IPS-NIHi7 (cell line): ENCODE data around the gene MBP.
A peak's percentile ranks its signal among the peaks of the same experiment; 100 is the strongest.

Experiments
- DNase-seq: peaks from one replicate; pipeline ENCODE4 v3.0.0; 2012; ENCODE audit warnings: mixed read lengths; ENCODE audit errors: extremely low spot score

MBP gene

DNA sequence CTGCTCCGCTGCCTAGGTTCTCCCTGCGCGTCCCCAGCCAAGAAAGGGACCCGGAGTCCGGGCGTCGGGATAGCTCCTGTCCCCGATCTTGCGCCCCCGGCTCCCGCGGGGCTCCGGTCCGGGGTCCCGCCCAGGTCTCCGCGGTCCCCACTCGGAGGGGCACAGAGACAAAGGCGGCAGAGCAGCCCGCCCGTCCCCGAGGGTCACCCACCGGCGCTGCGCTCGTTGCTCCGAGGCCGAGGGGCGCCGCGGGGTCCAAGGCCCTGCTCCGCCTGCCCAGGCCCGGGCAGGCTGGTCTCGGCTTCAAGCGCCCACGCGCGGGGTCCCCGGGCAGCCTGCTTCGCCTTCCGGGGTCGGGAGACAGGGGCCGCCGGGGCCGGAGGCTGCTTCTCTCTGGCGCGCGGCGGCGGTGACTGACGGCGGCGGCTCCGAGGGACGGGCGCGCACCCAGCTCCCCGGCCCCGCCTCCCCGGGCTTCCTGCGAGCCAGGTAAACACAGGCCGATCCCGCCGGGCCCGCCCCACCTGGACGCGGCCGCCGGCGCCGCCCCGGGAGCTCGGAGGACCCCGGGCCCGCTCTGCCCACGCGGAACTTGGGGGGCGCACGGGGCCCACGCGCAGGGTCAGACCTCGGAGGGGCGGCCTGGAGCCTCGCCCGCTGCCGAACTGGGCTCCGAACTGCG, at the start of gene MBP:
MBP (minus strand) TSS at position 415 of the 682 bp plus-strand sequence. CDS start 27,522 bp downstream, outside the sequence.
- DNase-seq: peak; percentile 81

DNA sequence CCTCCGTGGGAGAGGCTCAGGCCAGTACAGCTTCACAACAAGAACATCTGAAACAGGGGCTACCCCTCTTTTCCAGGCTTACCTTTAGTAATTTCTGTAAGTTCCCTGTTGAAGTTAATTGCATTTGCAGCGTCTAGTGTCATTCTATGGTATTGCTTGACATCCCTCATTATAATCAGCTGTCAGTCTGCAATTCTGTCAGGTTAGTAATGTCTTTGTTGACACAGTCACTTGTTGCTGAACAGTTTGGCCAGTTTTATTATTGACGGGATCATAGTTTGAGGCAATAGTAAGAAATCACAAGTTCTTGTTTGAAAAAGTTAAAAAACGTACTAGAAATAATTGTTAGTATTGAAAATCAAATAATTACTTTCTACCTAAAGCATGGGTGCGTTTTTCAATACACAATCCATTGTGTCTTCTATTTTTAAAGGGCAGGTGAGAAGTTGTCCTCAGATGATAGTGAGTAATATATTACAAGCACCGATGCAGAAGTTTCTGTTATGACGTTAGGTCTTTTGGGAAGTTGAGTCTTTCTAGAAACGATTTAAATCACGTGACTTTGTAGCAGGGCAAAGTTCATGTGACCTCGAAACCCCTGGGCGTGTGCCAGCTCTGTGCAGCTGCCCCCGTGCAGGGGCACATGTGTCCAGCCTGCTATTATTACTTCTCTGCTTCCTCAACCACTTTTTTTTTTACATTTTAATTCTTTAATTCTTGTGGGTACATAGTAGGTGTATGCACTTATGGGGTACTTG, 49.5 kb upstream of the MBP start:
- DNase-seq: no peak

DNA sequence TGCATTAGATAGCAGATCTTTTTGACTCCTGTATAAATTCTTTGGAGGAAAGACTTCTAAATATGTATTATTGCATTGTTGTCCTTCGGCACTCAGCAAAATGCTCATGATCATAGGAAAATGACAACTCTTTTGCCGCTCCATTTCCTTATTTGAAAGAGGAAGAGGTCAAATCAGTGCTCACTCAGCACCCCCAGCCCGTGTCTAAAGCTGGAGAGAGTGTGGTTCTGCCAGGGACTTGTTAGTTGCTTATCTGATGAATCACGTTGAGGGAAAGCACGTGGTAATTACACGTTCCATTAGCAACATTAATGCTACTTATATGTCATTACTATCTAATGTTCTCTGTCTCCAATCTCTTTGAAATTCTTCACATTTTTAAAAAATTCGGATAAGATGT, 46.0 kb upstream of the MBP start:
- no peak for DNase-seq

DNA sequence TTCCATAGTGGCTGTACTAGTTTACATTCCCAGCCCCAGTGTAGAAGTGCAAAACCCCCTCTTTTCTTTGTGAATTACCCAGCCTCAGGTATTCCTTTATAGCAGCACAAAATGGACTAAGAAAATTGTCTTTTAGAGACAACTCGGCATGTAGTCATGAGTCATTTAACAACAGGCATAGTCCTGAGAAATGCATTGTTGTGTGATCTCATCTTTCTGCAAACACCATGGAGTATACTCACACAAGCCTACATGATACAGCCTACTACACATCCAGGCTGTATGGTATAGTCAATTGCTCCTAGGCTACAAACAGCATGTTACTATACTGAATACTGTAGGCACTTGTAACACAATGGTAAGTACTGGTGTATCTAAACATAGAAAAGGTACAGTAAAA, 44.4 kb upstream of the MBP start:
- DNase-seq: no peak

DNA sequence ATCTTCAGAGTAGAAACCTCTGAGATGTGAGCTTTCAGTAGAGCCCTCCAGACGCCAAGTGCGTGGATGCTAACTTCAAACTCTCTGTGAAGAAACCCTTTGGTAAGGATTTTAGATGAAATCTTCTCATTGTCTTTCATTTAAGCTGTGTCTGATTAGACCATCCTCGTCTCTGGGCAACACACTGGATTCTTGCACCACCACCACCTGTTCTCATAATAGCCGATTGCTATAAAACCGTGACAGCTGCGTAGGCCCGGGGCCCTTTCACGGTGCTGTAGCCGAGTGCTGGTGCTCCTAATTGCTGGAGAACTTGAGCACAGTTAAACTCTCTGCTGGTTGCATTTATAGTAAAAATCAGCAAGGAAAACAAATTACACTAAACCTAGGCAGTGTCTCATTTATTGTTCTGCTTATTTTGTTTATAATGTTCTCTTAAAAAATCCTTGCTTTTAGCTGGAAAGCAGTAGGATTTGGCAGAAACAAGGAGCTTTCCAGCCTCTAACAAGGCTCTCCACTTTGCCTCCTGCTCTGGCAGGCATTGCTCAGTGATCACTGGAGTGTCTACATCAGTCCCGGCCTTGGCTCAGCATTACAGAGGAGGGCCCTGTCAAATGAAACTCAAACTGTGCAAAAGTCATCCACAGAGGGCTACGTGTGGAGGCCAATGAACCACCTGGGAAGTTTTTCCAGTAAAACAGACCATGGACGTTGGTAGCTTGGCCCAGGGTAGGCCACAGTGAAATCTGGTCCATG, 40.9 kb upstream of the MBP start:
- DNase-seq: no peak

DNA sequence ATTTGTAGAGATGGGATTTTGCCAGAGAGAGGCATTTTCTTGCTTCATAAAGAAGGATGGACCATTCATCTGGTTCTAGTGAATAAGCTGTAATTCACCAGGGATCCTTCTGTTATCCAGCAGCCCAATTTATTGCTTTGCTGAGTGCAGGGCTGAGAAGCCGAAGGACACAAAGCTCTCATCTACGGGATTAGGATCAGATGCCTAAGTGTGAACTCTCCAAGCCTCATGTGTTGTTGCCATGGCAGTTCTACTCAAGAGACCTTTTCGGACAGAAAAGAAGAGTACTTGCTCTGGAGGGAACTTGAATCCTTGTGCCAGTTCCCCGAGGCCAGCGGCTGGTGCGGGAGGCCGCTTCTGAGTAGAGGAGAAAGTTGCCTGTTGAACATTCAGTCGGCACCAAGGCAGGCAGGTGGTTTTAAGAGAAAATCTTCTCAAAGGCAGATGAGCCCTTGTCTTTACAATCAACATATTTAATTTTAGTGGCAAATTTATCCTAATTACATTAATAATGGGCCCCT, 38.4 kb upstream of the MBP start:
- DNase-seq: no peak

DNA sequence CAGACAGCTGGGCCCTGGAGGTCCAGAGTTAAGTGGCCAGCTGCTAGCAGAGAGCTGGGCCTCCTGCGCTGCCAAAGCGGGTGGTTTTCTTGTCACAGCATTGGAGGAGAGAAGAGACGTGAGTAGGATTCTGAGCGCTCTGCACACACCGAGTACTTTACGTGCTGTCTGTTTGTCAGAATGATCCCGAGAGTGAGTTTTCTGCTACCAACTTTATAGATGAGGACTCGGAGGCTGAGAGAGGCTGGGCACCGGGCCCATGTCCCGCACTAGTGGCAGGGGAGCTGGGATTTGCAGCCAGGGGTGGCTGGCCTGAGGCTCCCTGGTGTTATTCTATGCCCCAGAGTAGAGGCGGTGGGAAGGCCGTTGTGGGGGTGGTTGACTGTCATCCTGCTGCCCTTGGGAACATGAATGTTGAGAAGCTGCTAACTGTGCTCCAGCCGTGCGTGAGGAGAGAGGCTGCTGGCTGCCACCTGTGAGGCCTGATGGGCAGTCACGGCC, 36.3 kb upstream of the MBP start:
- DNase-seq: no peak

DNA sequence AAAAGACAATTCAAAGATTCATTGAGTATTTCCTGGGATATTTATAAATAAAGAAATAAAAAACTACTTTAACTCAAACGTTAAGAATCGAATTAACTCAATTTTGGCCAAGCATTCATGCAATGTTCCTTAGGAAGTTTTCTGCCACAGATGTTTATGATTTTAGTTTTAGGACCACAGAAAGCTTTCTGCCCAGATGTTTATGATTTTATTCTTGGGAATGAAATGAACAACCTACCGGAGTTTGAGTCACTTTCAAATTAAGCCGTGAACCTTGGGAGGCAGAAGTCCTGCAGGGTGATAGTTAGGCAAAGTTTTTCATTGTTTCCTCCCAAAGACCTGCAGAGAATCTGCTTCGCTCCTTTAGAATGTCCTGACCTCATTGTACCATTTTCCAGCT, 34.7 kb upstream of the MBP start:
- DNase-seq: no peak

DNA sequence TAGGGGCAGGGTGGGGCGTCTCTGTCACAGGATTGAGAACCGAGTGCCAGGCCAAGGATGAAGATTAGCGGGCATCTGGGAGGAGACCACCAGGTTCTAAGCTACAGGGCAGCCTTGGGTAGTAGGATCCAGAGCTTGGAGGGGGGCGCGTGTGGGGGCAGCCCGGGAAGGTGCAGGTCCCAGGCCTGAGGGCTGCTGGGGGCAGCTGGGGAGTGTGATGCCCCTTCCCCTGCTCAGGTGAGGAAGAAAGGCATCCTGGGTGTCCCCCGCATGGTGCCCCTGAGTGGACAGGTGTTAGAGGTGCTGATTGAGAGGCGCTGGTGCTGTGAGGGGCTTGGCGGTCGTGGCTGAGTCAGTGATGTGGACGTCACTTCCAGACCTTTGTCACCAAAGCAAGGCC, 33.9 kb upstream of the MBP start:
- DNase-seq: no peak

DNA sequence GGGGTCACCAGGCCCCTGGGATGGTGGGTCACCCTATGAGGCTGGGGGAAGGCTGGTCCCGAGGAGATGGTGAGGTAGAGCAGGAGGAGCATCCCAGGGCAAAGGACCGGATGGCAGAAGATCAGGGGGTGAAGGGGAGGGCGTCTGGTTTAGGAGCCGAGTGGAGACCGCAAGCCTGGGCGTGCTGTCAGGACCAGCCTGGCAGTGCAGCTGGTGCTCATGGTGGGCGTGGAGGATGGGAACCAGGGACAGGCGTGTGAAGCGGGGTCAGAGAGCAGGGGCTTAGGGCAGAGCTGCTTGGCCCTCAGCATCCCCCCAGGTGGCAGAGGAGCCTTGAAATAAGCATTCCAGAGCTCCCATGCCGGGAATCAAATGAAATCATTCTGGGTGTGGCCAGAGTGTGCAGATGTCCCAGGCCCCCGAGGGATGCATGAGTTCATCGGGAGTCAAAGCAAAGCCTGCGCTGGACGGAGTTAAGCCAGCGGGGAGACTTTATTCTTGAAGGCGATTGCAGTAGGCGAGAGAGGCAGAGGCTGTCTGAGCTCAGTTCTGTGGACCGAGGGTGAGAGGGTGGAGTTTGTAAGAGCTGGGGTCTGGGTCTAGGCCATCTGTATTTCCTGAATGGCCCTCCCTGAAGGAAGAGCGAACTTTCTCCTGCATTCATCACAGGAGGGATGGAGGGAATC, 33.1 kb upstream of the MBP start:
- DNase-seq: no peak

DNA sequence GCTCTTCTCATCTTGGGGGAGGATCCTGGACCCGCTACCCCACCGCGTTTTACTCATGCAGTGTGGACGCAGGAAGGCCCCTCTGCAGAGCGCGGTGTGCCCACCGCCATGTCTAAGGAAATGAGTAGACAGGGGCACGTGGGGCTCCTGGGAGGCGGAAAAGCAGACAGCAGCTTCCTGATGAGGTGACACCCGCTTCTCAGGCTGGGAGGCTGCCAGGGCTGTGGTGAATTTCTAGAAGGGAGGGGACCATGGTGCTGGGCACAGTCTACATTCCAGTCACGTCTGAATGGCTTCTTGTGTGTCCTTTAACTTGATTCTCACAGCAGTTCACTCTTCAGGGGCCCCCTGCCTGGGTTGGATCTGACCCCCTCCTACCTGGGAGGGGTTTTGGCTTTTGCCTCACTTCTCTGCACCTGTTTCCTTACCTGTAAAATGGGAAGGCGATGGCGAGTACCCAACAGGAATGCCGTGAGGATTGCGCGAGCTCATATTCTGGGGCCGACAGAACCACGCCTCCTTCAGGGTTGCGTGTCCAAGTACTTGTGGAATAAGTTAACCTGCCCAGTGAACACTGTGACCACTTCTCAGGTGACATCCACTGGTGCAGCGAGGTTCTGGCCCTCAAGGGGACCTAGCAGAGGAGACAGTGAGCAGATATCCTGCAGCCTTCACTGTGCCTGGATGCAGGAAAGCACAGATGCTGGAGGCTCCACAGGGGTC, 32.3 kb upstream of the MBP start:
- no peak for DNase-seq

DNA sequence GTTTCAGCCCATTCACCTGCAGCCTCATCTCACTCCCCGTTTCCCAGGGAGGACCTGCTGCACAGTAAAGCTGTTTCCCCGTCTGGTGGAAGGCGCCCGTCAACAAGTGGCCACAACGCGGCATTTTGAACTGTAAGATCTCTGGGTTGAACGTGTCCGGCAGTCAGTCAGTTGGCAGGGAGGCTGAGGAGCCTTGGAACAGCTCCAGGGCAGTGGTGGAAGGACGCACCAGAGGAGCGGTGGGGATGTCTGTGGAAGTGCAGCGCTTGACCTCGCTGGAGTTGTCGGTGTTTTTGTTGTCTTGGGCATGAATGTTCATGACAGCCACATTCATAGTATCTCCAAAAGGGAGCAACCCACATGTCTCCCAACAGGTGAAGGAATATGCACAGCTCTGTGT, 31.4 kb upstream of the MBP start:
- DNase-seq: no peak

DNA sequence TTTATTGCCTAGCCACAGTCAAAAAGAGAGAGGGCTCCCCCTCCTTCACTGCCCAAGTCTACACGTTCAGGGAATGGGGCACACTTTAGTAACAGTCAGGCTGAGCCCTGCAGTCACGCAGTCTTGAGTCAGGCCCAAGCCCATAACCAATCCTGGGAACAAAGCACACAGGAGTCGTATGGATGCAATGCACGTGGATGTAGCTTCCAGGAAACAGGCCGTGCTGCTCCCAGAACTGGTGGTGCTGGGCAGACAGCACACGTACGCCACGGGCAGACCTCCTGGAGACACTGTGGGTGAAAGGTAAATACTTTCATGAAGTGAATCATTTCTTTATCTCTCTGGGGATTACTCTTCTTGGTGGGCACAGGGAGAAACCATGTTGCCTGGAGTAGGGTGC, 30.0 kb upstream of the MBP start:
- DNase-seq: no peak

DNA sequence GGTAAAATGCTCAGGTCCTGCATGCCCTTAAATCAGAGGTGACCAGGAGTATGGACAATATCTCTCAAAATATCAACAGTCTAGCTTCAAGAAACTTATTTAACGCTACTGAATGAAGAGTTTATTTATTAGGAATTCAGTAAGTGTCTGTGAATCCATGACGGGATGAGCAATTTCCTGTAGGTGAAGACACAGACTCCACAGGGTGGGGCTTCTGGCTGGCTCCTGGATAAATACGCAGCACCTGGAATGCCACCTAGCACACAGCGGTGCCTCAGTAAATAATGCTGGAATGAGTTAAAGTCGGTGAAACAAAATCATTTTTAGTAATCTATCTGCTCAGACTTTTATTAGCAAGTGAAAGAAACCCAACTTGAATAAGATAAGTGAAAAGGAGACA, 29.4 kb upstream of the MBP start:
- no peak for DNase-seq

DNA sequence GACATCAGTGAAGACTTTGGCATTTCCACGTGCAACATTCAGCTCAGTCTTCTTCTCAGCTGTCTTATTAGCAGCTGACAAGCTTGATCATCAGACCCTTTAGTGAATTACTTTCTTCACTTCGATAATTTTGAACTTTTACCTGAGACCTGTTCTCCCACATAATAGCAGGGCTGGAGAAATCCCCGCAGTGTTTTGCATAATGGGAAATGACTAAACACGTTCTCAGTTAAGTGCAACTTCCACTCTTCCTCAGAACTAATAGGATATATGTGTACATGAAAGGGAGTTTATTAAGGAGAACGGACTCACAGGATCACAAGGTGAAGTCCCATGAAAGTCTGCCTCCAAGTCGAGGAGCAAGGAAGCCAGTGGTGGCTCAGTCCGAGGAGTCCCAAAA, 28.8 kb upstream of the MBP start:
- DNase-seq: no peak

DNA sequence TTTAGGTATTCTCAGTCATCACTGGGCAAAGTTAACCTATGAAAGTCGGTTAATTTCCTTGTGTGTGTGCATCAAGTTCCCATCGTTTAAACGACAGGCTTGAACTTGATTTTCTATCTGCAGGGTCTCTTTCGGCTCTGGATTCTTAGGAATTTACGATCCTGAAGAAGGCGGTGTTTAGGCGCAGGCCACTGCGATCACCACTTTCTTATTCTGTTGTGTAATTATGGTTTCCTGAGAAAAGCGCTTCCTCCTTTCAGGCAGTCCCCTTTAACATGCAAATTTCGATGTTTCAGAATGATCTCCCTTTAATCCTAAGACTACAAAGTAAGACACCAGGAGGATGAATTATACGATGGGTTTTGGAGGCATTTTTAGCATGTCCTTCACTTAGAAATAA, 27.9 kb upstream of the MBP start:
- DNase-seq: peak; percentile 48

DNA sequence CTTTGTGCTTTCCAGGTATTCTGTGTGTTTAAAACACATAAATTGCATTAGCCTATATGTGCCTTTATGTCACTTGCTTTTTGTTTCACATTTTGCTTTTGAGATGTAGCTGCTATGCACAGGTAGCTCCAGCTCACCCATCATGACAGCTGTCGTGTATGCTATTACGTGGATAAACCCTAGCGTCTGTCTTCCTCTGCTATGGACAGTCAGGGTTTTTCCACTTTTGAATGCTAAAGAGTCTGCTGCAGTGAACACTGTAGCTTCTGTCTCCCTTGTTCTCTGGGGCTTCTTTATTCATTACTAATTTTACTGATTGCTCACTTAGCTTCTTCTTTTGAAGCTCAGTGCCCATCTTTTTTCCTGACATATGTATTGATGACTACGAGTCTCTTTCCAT, 24.7 kb upstream of the MBP start:
- DNase-seq: no peak

DNA sequence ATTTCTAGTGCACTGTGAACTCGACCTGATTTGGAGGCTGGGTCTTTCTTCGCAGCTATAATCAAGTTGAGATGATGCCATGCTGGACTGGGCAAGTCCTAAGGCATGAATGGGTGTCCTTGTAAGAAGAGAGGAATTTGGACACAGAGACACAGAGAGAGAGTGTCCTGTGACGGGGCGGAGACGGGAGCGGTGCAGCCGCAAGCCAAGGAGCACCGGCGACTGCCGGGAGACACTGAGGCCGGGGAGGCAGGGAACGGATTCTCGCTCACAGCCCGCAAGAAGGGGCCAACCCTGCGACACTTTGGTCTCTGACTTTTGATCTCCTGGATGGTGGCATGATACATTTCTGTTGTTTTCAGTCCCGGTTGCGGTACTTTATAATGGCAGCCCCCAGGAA, 22.4 kb upstream of the MBP start:
- no peak for DNase-seq

DNA sequence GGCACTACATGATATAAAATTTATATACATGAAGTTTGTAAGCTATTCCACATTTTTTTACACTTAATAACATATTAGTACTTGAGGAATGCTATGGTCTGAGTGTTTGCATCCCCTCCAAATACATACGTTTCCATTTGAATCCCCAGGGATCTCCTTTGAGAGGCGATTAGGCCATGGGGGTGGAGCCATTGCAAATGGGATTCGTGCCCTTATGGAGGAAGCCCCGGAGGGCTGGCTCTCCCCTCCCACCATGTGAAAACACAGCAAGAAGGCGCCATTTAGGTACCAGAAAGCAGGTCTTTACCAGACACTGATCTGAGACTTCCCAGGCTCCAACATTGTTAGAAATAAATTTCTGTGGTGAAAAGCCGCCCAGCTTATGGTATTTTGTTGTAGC, 20.8 kb upstream of the MBP start:
- no peak for DNase-seq

DNA sequence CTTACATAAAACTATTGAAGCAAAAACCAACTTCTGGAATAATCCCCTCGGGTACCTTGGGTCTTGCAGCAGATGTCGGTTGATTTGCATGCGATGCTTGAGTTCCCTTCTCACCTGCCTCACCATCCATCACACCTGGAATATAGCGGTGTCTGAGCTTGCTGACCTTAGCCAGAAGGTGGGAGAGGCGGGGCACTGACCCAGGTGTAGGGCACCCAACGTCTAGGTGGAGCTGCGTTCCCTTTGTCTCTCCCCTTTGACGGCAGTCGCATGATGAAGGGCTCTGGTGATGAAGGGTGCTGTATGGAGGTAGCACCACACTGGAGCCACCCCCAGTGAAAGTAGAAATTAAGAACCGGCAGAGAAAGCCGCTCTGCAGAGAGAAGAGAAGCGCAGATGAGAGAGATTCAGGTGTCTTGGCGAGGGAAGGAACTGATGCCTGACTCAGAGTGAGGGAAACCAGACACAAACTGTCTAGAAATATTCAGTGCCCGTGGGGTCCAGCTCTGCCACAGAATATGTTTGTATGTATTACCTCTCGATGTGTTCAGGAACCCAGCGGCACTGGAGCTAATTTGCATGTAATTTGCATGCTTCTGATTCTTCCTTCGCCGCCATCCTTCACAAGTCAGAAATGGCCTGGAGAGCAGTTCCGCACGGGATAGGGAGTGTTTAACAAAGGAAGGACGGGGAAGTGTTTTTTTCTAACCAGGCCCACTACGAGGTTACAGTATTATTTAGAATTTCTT, 19.4 kb upstream of the MBP start:
- no peak for DNase-seq
